SK-N-SH (cell line): ENCODE measurements around the gene PER2.

Source experiments
- CHD2 ChIP-seq: fragments of 150-350 bp; IDR thresholded peaks from 2 replicates; pipeline ENCODE4 v1.6.1; 2018; ENCODE audit warnings: low read length; ENCODE audit not compliant: partially characterized antibody
- SIN3A ChIP-seq: IDR thresholded peaks from 2 replicates; pipeline ENCODE4 v1.6.1; 2012; ENCODE audit warnings: low read depth, mild to moderate bottlenecking, low read length, moderate library complexity, borderline replicate concordance

GRCh38 chr2:238299803-238300202 lies 11.4 kb upstream of the PER2 start:
- no peak for TF ChIP-seq SIN3A
- no peak for TF ChIP-seq CHD2
